HepG2 (cell line): ENCODE data around the gene FAM89B. TPM values are rescaled to one million over a fixed set of nuclear protein-coding genes. Genes with fewer than 3 reads are reported as not detected.

ENCODE experiments used
- CC2D1A ChIP-seq: sonication (generic); formaldehyde crosslinking; IDR thresholded peaks from 2 replicates; pipeline ENCODE4 v1.8.1; 2023; ENCODE audit warnings: mild to moderate bottlenecking, missing genetic modification reagents
- ELF4 ChIP-seq: sonication (generic); formaldehyde crosslinking; IDR thresholded peaks from 2 replicates; pipeline ENCODE4 v1.5.0; 2020; ENCODE audit warnings: missing genetic modification reagents, mild to moderate bottlenecking, moderate library complexity, borderline replicate concordance
- FOXO1 ChIP-seq: sonication (generic); formaldehyde crosslinking; IDR thresholded peaks from 2 replicates; pipeline ENCODE4 v1.4.0; 2020; ENCODE audit warnings: missing genetic modification reagents
- ISX ChIP-seq: sonication (generic); formaldehyde crosslinking; conservative IDR thresholded peaks from 2 replicates; pipeline ENCODE4 v1.5.0; 2020; ENCODE audit warnings: missing genetic modification reagents
- MAFG ChIP-seq: sonication (generic); formaldehyde crosslinking; IDR thresholded peaks from 2 replicates; pipeline ENCODE4 v1.5.1; 2020; ENCODE audit warnings: mild to moderate bottlenecking, missing genetic modification reagents
- MATR3 ChIP-seq: sonication (generic); formaldehyde crosslinking; IDR thresholded peaks from 2 replicates; pipeline ENCODE4 v1.4.0; 2020; ENCODE audit warnings: missing genetic modification reagents
- MEIS1 ChIP-seq: sonication (generic); formaldehyde crosslinking; IDR thresholded peaks from 2 replicates; pipeline ENCODE4 v1.9.0; 2021; ENCODE audit warnings: mild to moderate bottlenecking, missing genetic modification reagents, moderate library complexity, borderline replicate concordance
- MYC ChIP-seq: sonication (generic); formaldehyde crosslinking; IDR thresholded peaks from 2 replicates; pipeline ENCODE4 v1.9.0; 2021; ENCODE audit warnings: missing genetic modification reagents, borderline replicate concordance
- NFATC3 ChIP-seq: sonication (generic); formaldehyde crosslinking; IDR thresholded peaks from 2 replicates; pipeline ENCODE4 v1.5.1; 2020; ENCODE audit warnings: mild to moderate bottlenecking, missing genetic modification reagents
- NRL ChIP-seq: sonication (generic); formaldehyde crosslinking; IDR thresholded peaks from 2 replicates; pipeline ENCODE4 v1.5.0; 2020; ENCODE audit warnings: missing genetic modification reagents, mild to moderate bottlenecking, moderate library complexity, borderline replicate concordance
- RFX1 ChIP-seq: fragments of 450-650 bp; IDR thresholded peaks from 2 replicates; pipeline ENCODE4 v1.6.1; 2017
- TBL1XR1 ChIP-seq: fragments of 150-350 bp; IDR thresholded peaks from 2 replicates; pipeline ENCODE4 v1.6.1; 2014; ENCODE audit warnings: borderline replicate concordance, low read length; ENCODE audit not compliant: partially characterized antibody
- TOE1 ChIP-seq: sonication (generic); formaldehyde crosslinking; IDR thresholded peaks from 2 replicates; pipeline ENCODE4 v1.4.0; 2020; ENCODE audit warnings: mild to moderate bottlenecking, missing genetic modification reagents
- ZC3H13 ChIP-seq: sonication (generic); formaldehyde crosslinking; IDR thresholded peaks from 2 replicates; pipeline ENCODE4 v1.8.1; 2023; ENCODE audit warnings: mild to moderate bottlenecking, missing genetic modification reagents, moderate library complexity
- ZFP62 ChIP-seq: sonication (generic); formaldehyde crosslinking; IDR thresholded peaks from 2 replicates; pipeline ENCODE4 v1.4.0; 2020; ENCODE audit warnings: missing genetic modification reagents
- ZFP90 ChIP-seq: sonication (generic); formaldehyde crosslinking; IDR thresholded peaks from 2 replicates; pipeline ENCODE4 v1.8.0; 2022; ENCODE audit warnings: missing genetic modification reagents, mild to moderate bottlenecking, inconsistent platforms, borderline replicate concordance
- ZNF329 ChIP-seq: sonication (generic); formaldehyde crosslinking; IDR thresholded peaks from 2 replicates; pipeline ENCODE4 v1.9.0; 2021; ENCODE audit warnings: low read depth, mild to moderate bottlenecking, missing genetic modification reagents
- ZNF367 ChIP-seq: sonication (generic); formaldehyde crosslinking; IDR thresholded peaks from 2 replicates; pipeline ENCODE4 v1.4.0; 2020; ENCODE audit warnings: missing genetic modification reagents, borderline replicate concordance
- ZNF468 ChIP-seq: sonication (generic); formaldehyde crosslinking; IDR thresholded peaks from 2 replicates; pipeline ENCODE4 v1.8.0; 2022; ENCODE audit warnings: mild to moderate bottlenecking, moderate library complexity, missing genetic modification reagents
- ZNF530 ChIP-seq: sonication (generic); formaldehyde crosslinking; IDR thresholded peaks from 2 replicates; pipeline ENCODE4 v1.5.0; 2020; ENCODE audit warnings: low read depth, mild to moderate bottlenecking, missing genetic modification reagents
- polyA plus RNA-seq, 8 experiments: library from polyadenylated mRNA; depleted of rRNA in 3 of 8; stranded (reverse) in 7 of 8; unstranded in 1 of 8; fragments of >200 nt; fragmentation: Illumina TruSeq in 4 of 8; extraction: Trizol in 4 of 8; gene quantifications; 2 replicates each; pipeline versions ENCODE4 v1.2.1 to v1.2.3, GENCODE V29; 2011 to 2016; ENCODE audit warnings: low read depth in 4 of 8, missing spikeins in 1 of 8, mixed read lengths in 1 of 8; ENCODE audit not compliant: insufficient read depth in 1 of 8
- total RNA-seq, 5 experiments: library from RNA; depleted of rRNA; stranded (reverse); fragments of >200 nt; fragmentation: Illumina TruSeq; extraction: Trizol; gene quantifications; 2 replicates each; pipeline ENCODE4 v1.2.3, GENCODE V29; 2016; ENCODE audit warnings: low read depth in 1 of 5
- TF ChIP-seq, protein P1 (sequence below): sonication (generic); formaldehyde crosslinking; IDR thresholded peaks from 2 replicates; pipeline ENCODE4 v1.5.0; 2020; ENCODE audit warnings: mild to moderate bottlenecking, missing genetic modification reagents, moderate library complexity
- TF ChIP-seq, protein P2 (sequence below): sonication (generic); formaldehyde crosslinking; IDR thresholded peaks from 2 replicates; pipeline ENCODE4 v1.8.0; 2022; ENCODE audit warnings: low read depth, missing genetic modification reagents
- TF ChIP-seq, protein P3 (sequence below): sonication (generic); formaldehyde crosslinking; conservative IDR thresholded peaks from 2 replicates; pipeline ENCODE4 v1.4.0; 2020; ENCODE audit warnings: missing genetic modification reagents
- TF ChIP-seq, protein P4 (sequence below): sonication (generic); formaldehyde crosslinking; conservative IDR thresholded peaks from 2 replicates; pipeline ENCODE4 v1.5.0; 2020; ENCODE audit warnings: missing genetic modification reagents

The FAM89B gene
- total and polyA plus RNA-seq, 2 of the 13 experiments (the other 11 are each of a cell fraction or from before 2014, with no cell fraction given) = 5.7 to 8.0 TPM

DNA sequence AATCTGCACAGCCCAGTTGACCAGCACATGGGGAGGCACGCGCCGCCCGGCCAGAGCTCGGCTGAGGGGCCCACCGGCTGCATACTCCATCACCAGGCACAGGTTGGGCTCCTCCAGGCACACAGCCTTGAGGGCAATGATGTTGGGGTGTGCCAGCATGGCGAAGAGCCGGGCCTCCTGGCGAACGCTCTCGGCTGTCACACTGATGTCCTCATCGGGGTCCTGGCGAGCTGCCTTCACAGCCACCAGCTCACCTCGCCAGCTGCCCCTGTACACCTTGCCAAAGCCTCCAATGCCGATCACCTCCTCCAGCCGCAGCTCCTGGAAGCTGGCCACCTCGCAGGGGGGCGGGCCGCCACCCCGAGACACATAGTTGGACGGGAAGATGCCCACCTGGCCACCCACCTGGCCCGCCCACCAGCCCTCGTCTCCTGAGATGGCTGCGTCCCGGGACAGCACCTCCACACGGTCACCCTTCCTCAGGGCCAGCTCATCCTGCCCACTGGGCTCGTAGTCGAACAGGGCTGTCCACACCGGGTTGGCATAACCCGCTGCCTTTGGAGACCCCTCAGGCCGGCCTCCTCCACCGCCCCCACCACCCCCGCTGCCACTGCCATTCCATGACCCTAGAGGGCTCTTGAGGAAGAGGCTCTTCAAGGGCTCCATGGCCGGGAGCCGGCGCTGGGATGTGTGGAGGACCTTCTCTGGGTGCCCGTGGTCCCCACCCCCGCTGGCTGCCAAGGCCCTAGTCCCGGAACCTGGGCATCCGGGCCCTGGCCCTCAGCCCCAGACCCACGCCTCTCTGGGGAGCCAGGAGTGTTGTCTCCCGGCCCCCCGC, 41.0 kb downstream of the FAM89B start (continued):
- TF ChIP-seq, protein P1, sequence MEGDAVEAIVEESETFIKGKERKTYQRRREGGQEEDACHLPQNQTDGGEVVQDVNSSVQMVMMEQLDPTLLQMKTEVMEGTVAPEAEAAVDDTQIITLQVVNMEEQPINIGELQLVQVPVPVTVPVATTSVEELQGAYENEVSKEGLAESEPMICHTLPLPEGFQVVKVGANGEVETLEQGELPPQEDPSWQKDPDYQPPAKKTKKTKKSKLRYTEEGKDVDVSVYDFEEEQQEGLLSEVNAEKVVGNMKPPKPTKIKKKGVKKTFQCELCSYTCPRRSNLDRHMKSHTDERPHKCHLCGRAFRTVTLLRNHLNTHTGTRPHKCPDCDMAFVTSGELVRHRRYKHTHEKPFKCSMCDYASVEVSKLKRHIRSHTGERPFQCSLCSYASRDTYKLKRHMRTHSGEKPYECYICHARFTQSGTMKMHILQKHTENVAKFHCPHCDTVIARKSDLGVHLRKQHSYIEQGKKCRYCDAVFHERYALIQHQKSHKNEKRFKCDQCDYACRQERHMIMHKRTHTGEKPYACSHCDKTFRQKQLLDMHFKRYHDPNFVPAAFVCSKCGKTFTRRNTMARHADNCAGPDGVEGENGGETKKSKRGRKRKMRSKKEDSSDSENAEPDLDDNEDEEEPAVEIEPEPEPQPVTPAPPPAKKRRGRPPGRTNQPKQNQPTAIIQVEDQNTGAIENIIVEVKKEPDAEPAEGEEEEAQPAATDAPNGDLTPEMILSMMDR (CRISPR knock-in tag) = no peak
- TF ChIP-seq ZFP90 (CRISPR knock-in tag) (peak; percentile 48; the same call in 1 of the 2 replicates), ISX (CRISPR knock-in tag) (no peak), ZNF468 (CRISPR knock-in tag) (no peak), ZFP62 (CRISPR knock-in tag) (no peak), MATR3 (CRISPR knock-in tag) (no peak), MAFG (CRISPR knock-in tag) (no peak), CC2D1A (CRISPR knock-in tag) (no peak), ZC3H13 (CRISPR knock-in tag) (peak; percentile 24; the same call in 1 of the 2 replicates), ZNF530 (CRISPR knock-in tag) (no peak), ZNF329 (CRISPR knock-in tag) (no peak), RFX1 (no peak), ELF4 (CRISPR knock-in tag) (no peak), MEIS1 (no peak), FOXO1 (CRISPR knock-in tag) (0 out of 2 replicates have a peak, but pooled peaks have one; percentile 19), TOE1 (CRISPR knock-in tag) (no peak), ZNF367 (CRISPR knock-in tag) (no peak), NRL (CRISPR knock-in tag) (no peak; the same call in 1 of the 2 replicates), TBL1XR1 (no peak), NFATC3 (CRISPR knock-in tag) (no peak), MYC (CRISPR knock-in tag) (peak; percentile 18; the same call in 1 of the 2 replicates)
- TF ChIP-seq, protein P2, sequence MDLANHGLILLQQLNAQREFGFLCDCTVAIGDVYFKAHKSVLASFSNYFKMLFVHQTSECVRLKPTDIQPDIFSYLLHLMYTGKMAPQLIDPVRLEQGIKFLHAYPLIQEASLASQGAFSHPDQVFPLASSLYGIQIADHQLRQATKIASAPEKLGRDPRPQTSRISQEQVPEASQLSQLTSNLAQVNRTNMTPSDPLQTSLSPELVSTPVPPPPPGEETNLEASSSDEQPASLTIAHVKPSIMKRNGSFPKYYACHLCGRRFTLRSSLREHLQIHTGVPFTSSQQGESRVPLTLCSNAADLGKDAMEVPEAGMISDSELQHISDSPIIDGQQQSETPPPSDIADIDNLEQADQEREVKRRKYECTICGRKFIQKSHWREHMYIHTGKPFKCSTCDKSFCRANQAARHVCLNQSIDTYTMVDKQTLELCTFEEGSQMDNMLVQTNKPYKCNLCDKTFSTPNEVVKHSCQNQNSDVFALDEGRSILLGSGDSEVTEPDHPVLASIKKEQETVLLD = no peak
- TF ChIP-seq, protein P3, sequence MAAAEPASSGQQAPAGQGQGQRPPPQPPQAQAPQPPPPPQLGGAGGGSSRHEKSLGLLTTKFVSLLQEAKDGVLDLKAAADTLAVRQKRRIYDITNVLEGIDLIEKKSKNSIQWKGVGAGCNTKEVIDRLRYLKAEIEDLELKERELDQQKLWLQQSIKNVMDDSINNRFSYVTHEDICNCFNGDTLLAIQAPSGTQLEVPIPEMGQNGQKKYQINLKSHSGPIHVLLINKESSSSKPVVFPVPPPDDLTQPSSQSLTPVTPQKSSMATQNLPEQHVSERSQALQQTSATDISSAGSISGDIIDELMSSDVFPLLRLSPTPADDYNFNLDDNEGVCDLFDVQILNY = no peak
- TF ChIP-seq, protein P4, sequence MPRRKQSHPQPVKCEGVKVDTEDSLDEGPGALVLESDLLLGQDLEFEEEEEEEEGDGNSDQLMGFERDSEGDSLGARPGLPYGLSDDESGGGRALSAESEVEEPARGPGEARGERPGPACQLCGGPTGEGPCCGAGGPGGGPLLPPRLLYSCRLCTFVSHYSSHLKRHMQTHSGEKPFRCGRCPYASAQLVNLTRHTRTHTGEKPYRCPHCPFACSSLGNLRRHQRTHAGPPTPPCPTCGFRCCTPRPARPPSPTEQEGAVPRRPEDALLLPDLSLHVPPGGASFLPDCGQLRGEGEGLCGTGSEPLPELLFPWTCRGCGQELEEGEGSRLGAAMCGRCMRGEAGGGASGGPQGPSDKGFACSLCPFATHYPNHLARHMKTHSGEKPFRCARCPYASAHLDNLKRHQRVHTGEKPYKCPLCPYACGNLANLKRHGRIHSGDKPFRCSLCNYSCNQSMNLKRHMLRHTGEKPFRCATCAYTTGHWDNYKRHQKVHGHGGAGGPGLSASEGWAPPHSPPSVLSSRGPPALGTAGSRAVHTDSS (CRISPR knock-in tag) = no peak
